ENCODE measurements around the gene INAFM1. TPM values are rescaled to one million over a fixed set of nuclear protein-coding genes. Genes with fewer than 3 reads are reported as not detected.

The INAFM1 gene
- polyA plus RNA-seq, 1 of the 3 experiments (the other 2 are of a cell fraction) = 5.5 TPM

GRCh38 chr19:47227352-47228167 lies 47.1 kb upstream of the INAFM1 start (continued):
- TF ChIP-seq USF1 (IDR thresholded peaks at IDR 0.05; ENCODE audit: borderline replicate concordance, low read depth) (0 out of 2 replicates have a peak, but pooled peaks have one; percentile 2), RAD21 (IDR thresholded peaks at IDR 0.05; ENCODE audit: low read length) (no peak), TAF1 (IDR thresholded peaks at IDR 0.05; ENCODE audit: borderline replicate concordance, low read depth, low read length) (peak; percentile 67; the same call in 1 of the 2 replicates), CTCF (IDR thresholded peaks at IDR 0.05) (no peak)

GRCh38 chr19:47228168-47228936 lies 46.3 kb upstream of the INAFM1 start:
- peaks cover 27 to 37% of the 10 kb centered on the region in 2 experiments for H3K4me1 ChIP-seq (ENCODE audit: control insufficient read depth in 1 of 2, insufficient read depth in 2 of 2, low read depth in 1 of 2, low read length in 1 of 2)
- peaks cover 77% of the 10 kb centered on the region for H3K79me2 ChIP-seq (ENCODE audit: insufficient read depth)
- TF ChIP-seq CTCF (IDR thresholded peaks at IDR 0.05) (no peak), USF2 (IDR thresholded peaks at IDR 0.05; ENCODE audit: borderline replicate concordance, low read depth, low read length) (no peak), ZBTB33 (IDR thresholded peaks at IDR 0.05; ENCODE audit: borderline replicate concordance, low read depth) (no peak), RXRA (IDR thresholded peaks at IDR 0.05; ENCODE audit: borderline replicate concordance, low read depth) (no peak), MAX (IDR thresholded peaks at IDR 0.05; ENCODE audit: low read depth) (peak; percentile 38; the same call in 1 of the 2 replicates), MEF2A (IDR thresholded peaks at IDR 0.05; ENCODE audit: borderline replicate concordance, low read depth) (no peak), GABPA (IDR thresholded peaks at IDR 0.05; ENCODE audit: low read depth) (no peak), ELF1 (IDR thresholded peaks at IDR 0.05) (no peak), MXI1 (IDR thresholded peaks at IDR 0.05; ENCODE audit: low read depth, low read length) (peak; percentile 55; the same call in 1 of the 2 replicates), TAF1 (IDR thresholded peaks at IDR 0.05; ENCODE audit: borderline replicate concordance, low read depth, low read length) (no peak), POLR2AphosphoS5 (IDR thresholded peaks at IDR 0.05; ENCODE audit: low read depth, low read length) (no peak)
- no peaks in the 10 kb centered on the region for H3K9me3 ChIP-seq
- H3K4me3 ChIP-seq (ENCODE audit: low read depth in 2 of 2, low read length in 1 of 2) = peak overlapping the region; percentile 49 to 93
- ChIA-PET CTCF (interaction anchor here (22.3 kb wide), 1 partner anchor 17 kb away, joined by 520 read pairs; no protein-coding TSS in a partner anchor), POLR2A (interaction anchor here (1.2 to 2.4 kb wide), 3 partner anchors 11 to 15 kb away, joined by 4 to 10 read pairs (median 8); no protein-coding TSS in a partner anchor)
- H4K20me1 ChIP-seq (ENCODE audit: insufficient read depth) = peaks cover 34% of the 10 kb centered on the region
- WGBS (ENCODE audit: low lambda C conversion rate) = no CpG with 5 or more reads among the region's 50 CpGs
- no peaks in the 10 kb centered on the region for H3K9me2 ChIP-seq
- H3K27ac ChIP-seq (ENCODE audit: low read depth in 2 of 2, low read length in 1 of 2) = peak overlapping the region; percentile 90 to 92
- no peaks in the 10 kb centered on the region for H3K27me3 ChIP-seq (ENCODE audit: insufficient read depth)
- peaks cover 4% of the 10 kb centered on the region in 2 experiments for H3K36me3 ChIP-seq (replicated peaks in 1 of 2; ENCODE audit: control insufficient read depth in 1 of 2, insufficient read depth in 2 of 2, low read length in 1 of 2)
- H3K4me2 ChIP-seq = peak overlapping the region; percentile 96
- peak overlapping the region; percentile 74; the same call in 1 of the 2 replicates for H3K9ac ChIP-seq
- H3F3A ChIP-seq (replicated peaks; ENCODE audit: insufficient read depth) = peaks cover 46% of the 10 kb centered on the region
- H2AFZ ChIP-seq (ENCODE audit: low read depth) = no peak overlapping the region
- peak; percentile 66 for DNase-seq
